Anterior cingulate cortex (tissue), 58 donors: ENCODE data around the gene TBX10.
"Not testable (repeated sequence)": the region's sequence is repeated elsewhere in the genome, so short reads cannot be mapped to it uniquely, and the experiment has no call there.

ENCODE experiments used
- DNase-seq, 58 donors: peaks; one replicate each; lab custom pipeline; 2025; lab: John Stamatoyannopoulos, UW

The TBX10 gene

GRCh38 chr11:67632982-67633755 is 6.4 kb downstream of the TBX10 start:
- DNase-seq: no peak

DNA sequence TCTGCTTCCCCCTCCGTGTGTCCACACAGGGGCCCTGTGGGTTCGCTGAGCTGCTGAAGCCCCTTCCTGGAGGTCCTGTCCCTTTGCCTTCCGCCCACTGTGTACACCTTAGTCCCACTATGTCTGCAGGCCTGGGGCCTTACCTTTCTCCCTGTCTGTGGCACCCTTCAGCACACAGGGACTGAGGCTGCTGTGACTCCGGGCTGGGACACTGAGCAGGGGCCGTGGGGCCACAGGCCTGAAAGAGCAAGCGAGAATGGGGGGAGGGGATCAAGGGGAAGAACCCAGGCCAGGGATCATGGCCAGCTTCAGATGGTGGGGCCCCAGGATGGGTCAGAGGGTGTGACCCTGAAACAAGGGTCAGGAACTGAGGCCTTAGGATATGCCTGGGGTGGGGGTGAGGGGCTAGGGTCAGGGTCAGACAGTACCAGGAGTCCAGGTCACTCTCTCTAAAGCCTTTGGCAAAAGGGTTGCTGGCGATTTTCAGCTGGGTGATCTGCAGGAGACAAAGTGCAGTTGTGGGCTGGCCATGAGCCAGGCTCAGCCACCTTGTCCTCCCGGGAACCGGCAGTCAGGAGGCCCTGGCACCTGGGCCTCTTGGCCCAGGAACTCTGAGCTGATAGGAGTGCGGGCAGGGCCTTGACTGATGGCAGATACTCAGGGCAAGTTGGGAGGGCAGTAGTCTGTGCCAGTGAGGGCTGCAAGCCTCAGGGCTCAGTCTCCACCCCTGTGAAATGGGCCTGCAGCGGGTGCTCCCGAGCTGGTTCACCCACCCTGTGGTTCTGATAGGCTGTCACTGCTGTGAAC is 7.2 kb downstream of the TBX10 start:
- DNase-seq: no peak

- DNase-seq: no peak
These were observed 7.7 kb downstream of the TBX10 start for GRCh38 chr11:67631853-67632174.

- no peak for DNase-seq
These were observed 8.2 kb downstream of the TBX10 start for GRCh38 chr11:67631411-67631810.

DNA sequence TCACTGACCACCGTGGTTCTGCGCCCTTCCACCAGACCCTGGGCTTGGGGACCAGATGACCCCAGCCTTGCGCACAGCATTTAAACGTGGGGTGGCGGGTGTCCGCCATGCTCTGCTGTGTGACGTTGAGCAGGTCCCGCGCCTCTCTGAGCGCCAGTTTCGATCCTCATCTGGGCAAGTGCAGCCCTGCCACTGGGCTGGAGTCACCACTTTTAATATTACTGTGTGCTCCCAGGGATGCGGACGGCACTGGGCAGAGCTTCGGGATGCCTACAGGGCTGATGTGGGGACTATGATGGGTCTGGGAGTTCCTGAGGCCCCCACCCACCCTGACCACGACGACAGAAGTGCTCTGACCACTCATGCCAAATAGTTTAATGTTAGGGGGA is 8.6 kb downstream of the TBX10 start:
- DNase-seq: no peak

DNA sequence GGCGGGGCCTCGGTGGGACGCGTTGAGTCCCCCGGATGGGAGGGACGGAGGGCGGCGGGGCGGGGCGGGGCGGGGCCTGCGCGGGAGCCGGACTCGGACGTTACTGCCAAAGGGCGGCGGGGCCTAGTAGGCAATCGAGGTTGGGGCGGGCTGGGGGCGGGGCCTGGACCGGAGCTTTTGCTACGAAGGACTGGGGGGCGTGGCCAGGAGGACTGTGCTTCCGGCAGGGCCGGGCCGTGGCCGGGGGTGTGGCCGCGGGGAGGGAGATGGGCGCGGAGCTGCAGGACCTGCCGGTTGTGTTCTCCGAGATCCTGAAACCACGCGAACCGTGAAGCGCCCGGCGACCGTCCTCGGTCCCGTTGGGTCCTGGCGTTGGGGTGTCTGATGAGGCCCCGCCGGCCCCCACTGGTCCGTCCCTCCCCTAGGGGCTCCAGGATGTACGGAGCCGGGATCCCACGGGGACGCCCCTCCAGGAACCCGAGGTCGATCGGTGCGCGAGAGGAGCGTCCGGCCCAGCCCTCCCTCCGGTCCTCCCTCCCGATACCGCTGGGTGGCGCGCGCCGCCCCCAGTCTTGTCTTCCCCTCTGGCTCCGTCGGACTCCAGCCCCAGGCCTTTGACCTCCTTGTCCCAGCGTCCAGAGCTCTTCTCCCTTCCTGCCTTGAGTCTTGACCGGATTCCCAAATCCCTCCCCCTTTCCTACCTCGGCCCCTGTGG is 9.2 kb downstream of the TBX10 start:
- peak; percentile 66 to 100 (median 96) for DNase-seq

DNA sequence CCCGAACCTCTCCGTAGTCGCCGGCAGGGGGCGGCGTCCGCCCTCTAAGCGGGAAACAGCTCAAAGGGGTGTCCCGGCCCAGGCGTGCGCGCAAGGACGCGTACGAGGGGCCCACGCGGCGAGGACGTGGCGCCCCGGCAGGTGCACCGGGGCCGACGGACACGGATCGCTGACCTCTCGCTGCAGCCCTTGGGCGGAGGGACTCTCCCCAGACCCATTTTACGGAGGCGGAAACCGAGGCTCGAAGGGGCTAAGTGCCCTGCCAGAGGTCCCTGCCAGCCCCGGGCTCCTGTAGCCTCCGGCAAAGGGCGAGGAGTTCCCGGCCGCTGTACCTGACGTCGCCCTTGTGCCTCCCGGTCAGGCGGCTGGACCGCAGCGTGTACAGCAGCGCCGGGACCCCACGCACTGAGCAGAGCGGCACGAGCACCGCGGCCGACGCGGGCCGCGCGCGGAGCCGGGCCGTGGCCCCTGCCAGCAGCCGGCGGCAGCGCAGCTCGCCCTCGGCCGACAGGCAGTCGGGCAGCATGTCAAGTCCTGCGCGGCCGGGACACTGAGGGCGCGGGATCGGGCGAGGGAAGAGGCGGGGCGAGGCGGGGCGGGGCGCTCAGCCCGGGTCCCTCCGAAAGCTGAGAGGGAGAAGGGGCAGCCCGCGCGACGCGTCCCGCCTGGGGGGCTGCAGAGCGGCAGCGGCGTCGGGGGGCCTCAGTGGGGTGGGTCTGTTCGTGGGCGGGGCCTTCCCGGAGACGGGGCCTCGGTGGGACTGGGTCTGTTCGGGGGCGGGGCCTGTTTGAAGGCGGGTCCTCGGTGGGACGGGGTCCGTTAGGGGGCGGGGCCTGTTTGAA is 10.0 kb downstream of the TBX10 start, which contains the start of gene NUDT8:
NUDT8 (minus strand) TSS at position 552 of the 842 bp plus-strand sequence; CDS start at position 526, 26 bp downstream.
- DNase-seq: peak in 48 of 58 donors; percentile 12 to 87 (median 62)

- peak in 1 of 58 donors; percentile 57 for DNase-seq
These were observed 10.7 kb downstream of the TBX10 start for GRCh38 chr11:67628710-67629385.

DNA sequence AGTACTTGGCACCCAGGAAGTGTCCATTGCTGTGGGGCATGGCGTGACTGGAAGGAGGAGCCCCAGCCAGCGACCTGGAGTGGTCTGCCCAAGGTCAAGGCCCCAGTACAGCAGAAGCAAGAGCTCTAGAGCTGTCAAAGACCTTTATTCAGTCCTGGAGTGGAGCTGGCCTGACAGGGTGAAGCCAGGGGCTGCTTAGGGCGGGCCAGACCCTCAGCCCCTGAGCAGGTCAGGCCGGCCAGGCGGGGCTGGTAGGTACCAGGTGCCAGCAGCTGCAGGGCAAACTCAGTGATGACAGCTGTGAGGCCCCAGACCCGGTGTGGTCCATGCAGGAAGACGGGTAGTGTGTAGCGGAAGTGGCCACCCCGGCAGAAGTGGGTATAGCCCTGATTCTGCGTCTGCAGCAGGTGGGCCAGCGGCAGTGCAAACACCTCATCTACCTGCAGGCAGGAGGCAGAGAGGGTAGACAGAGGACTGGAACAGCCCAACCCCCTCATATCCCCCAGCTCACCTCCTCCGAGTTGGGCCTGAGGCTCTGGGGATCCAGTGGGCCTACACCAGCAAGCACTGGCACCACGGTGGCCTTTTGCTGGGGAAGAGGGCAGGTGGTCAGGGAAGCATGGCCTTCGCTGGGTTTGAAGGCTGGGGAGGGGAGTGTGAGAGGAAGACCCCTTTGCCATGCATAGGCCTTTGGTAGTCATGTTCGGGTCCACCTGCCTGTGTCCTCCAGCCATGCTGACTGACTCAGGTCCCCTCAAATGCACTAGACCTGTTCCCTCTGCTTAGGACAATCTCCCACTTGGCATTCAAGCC is 11.5 kb downstream of the TBX10 start:
- no peak for DNase-seq

DNA sequence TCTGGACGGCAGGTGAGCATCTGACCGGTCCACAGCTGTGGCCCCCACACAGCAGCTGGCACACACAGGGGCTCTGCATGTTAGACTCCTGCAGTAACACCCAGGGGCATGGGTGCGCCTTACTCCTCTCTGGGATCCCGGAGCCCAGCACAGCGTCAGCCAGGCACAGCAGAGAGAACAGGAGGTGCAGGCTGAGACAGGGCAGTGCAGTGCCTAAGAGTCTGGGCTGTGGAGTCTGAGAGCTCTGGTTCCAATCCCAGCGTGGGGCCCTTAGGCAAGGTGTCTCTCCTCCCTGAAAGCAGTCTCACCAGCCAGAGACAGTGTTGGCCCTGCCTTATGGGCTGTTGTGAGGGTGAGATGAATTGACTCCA is 12.1 kb downstream of the TBX10 start:
- no peak for DNase-seq

- no peak for DNase-seq
These were observed 12.6 kb downstream of the TBX10 start for GRCh38 chr11:67626970-67627369.

DNA sequence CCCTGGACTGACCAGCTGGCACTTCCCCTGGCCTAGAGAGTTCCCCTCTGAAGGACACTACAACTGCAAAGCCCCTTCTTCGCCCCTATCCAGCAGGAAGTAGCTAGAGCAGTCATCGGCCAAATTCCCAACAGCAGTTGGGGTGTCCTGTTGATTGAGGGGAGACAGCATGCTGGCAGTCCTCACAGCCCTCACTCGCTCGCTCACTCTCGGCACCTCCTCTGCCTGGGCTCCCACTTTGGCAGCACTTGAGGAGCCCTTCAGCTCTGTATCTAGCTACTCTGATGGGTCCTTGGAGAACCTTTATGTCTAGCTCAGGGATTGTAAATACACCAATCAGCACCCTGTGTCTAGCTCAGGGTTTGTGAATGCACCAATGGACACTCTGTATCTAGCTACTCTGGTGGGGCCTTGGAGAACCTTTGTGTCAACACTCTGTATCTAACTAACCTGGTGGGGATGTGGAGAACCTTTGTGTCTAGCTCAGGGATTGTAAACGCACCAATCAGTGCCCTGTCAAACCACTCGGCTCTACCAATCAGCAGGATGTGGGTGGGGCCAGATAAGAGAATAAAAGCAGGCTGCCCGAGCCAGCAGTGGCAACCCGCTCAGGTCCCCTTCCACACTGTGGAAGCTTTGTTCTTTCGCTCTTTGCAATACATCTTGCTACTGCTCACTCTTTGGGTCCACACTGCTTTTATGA is 13.3 kb downstream of the TBX10 start:
- DNase-seq: not testable (repeated sequence)

DNA sequence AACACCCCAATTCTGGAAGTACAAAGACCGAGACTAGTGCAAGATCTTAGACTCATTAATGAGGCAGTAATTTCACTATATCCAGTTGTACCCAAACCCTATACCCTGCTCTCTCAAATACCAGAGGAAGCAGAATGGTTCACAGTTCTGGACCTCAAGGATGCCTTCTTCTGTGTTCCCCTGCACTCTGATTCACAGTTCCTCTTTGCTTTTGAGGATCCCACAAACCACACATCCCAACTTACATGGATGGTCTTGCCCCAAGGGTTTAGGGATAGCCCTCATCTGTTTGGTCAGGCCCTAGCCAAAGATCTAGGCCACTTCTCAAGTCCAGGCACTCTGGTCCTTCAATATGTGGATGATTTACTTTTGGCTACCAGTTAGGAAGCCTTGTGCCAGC is 15.8 kb downstream of the TBX10 start:
- not testable (repeated sequence) for DNase-seq

- DNase-seq: not testable (repeated sequence)
These were observed 16.7 kb downstream of the TBX10 start for GRCh38 chr11:67622905-67623304.

GRCh38 chr11:67621928-67622327 is 17.6 kb downstream of the TBX10 start:
- not testable (repeated sequence) for DNase-seq

GRCh38 chr11:67620621-67621020 is 18.9 kb downstream of the TBX10 start:
- not testable (repeated sequence) for DNase-seq

DNA sequence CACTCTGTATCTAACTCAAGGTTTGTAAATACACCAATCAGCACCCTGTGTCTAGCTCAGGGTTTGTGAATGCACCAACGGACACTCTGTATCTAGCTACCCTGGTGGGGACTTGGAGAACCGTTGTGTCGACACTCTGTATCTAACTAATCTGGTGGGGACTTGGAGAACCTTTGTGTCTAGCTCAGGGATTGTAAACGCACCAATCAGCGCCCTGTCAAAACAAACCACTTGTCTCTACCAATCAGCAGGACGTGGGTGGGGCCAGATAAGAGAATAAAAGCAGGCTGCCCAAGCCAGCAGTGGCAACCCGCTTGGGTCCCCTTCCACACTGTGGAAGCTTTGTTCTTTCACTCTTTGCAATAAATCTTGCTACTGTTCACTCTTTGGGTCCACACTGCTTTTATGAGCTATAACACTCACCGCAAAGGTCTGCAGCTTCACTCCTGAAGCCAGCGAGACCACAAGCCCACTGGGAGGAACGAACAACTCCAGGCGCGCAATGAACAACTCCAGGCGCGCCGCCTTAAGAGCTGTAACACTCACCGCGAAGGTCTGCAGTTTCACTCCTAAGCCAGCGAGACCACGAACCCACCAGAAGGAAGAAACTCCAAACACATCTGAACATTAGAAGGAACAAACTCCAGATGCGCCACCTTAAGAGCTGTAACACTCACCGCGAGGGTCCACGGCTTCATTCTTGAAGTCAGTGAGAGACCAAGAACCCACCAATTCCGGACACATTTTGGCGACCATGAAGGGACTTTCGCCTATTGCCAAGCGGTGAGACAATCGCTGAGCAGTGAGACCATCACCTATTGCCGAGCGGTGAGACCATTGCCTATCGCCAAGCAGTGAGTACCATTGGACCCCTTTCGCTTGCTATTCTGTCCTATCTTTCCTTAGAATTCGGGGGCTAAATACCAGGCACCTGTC is 19.6 kb downstream of the TBX10 start:
- DNase-seq: not testable (repeated sequence)
